WTC11 (cell line): Measurements from ENCODE around the gene TMEM30B. TPM values are rescaled to one million over a fixed set of nuclear protein-coding genes. Genes with fewer than 3 reads are reported as not detected.

ENCODE experiments used
- ATAC-seq: fragments of 200-7000 bp; cut with Tn5 transposase; 2 replicates; pipeline ENCODE4 v1.10.0; 2021; ENCODE audit warnings: mild to moderate bottlenecking, moderate library complexity
- CTCF ChIA-PET: fragments of 300-600 bp; sonication (Branson Sonifier 250); formaldehyde crosslinking; loops from one replicate; lab custom pipeline; 2021; ENCODE audit warnings: antibody characterized with exemption; lab: Charles Lee
- POLR2A ChIA-PET: fragments of 350-600 bp; sonication (Branson Sonifier 250); formaldehyde crosslinking; loops from one replicate; lab custom pipeline; 2021; ENCODE audit warnings: antibody characterized with exemption; lab: Charles Lee
- DNase-seq: peaks from one replicate; pipeline ENCODE4 v3.0.0; 2021; ENCODE audit warnings: low spot score
- H3K27ac Mint-ChIP-seq: 2 replicates; pipeline ENCODE4 v1.8.0; 2021; ENCODE audit warnings: mixed read lengths
- H3K27me3 Mint-ChIP-seq: 2 replicates; pipeline ENCODE4 v1.8.0; 2021; ENCODE audit warnings: low read depth, mild to moderate bottlenecking, moderate library complexity, mixed read lengths
- H3K36me3 Mint-ChIP-seq: 2 replicates; pipeline ENCODE4 v1.8.0; 2021; ENCODE audit warnings: mixed read lengths
- H3K4me1 Mint-ChIP-seq: 2 replicates; pipeline ENCODE4 v1.8.0; 2022; ENCODE audit warnings: mixed read lengths
- H3K4me3 Mint-ChIP-seq: 2 replicates; pipeline ENCODE4 v1.8.0; 2021; ENCODE audit warnings: mild to moderate bottlenecking, moderate library complexity, mixed read lengths
- H3K9me3 Mint-ChIP-seq: 2 replicates; pipeline ENCODE4 v1.8.0; 2021; ENCODE audit warnings: mixed read lengths
- CBFB ChIP-seq: sonication (generic); formaldehyde crosslinking; IDR thresholded peaks from 2 replicates; pipeline ENCODE4 v1.8.1; 2022; ENCODE audit warnings: mild to moderate bottlenecking, low read depth, missing genetic modification reagents
- CTCF ChIP-seq: fragments of 200-600 bp; IDR thresholded peaks from 2 replicates; pipeline ENCODE4 v1.8.0; 2022; ENCODE audit warnings: antibody characterized with exemption
- GABPB1 ChIP-seq: sonication (generic); formaldehyde crosslinking; IDR thresholded peaks from 2 replicates; pipeline ENCODE4 v1.8.1; 2023; ENCODE audit warnings: mild to moderate bottlenecking, missing genetic modification reagents
- MAX ChIP-seq: sonication (generic); formaldehyde crosslinking; IDR thresholded peaks from 2 replicates; pipeline ENCODE4 v1.8.0; 2022; ENCODE audit warnings: mild to moderate bottlenecking, missing genetic modification reagents
- NR1H2 ChIP-seq: sonication (generic); formaldehyde crosslinking; IDR thresholded peaks from 2 replicates; pipeline ENCODE4 v1.9.0; 2021; ENCODE audit warnings: mild to moderate bottlenecking, moderate library complexity, missing genetic modification reagents
- PREB ChIP-seq: sonication (generic); formaldehyde crosslinking; IDR thresholded peaks from 2 replicates; pipeline ENCODE4 v1.8.1; 2022; ENCODE audit warnings: mild to moderate bottlenecking, missing genetic modification reagents, moderate library complexity, borderline replicate concordance
- USF2 ChIP-seq: sonication (generic); formaldehyde crosslinking; IDR thresholded peaks from 2 replicates; pipeline ENCODE4 v1.8.1; 2023; ENCODE audit warnings: mild to moderate bottlenecking, missing genetic modification reagents, moderate library complexity
- ZNF232 ChIP-seq: sonication (generic); formaldehyde crosslinking; IDR thresholded peaks from 2 replicates; pipeline ENCODE4 v1.8.0; 2022; ENCODE audit warnings: mild to moderate bottlenecking, missing genetic modification reagents
- ZNF425 ChIP-seq: fragments of 250-450 bp; sonication (Bioruptor Pico); conservative IDR thresholded peaks from 2 replicates; pipeline ENCODE4 v1.9.0; 2021; ENCODE audit warnings: mild to moderate bottlenecking
- ZNF532 ChIP-seq: fragments of 250-450 bp; sonication (Bioruptor Pico); IDR thresholded peaks from 2 replicates; pipeline ENCODE4 v1.9.0; 2021; ENCODE audit warnings: mild to moderate bottlenecking, borderline replicate concordance
- total RNA-seq: library from RNA; stranded (reverse); gene quantifications from 3 replicates; pipeline ENCODE4 v1.2.3, GENCODE V29; 2021

TMEM30B gene
- total RNA-seq, 1 experiment from 2014 or later = 17.8 TPM

GRCh38 chr14:61270714-61271113 lies 10.4 kb downstream of the TMEM30B start:
- Mint-ChIP-seq H3K9me3 (no peaks in the 10 kb centered on the region), H3K27me3 (peaks cover 16% of the 10 kb centered on the region), H3K27ac (no peak overlapping the region), H3K4me1 (no peaks in the 10 kb centered on the region; the same call in 1 of the 2 replicates), H3K36me3 (no peaks in the 10 kb centered on the region), H3K4me3 (no peak overlapping the region)
- ChIA-PET CTCF (no interaction called here), POLR2A (no interaction called here)
- ATAC-seq (no peak), DNase-seq (no peak)
- TF ChIP-seq CBFB (CRISPR knock-in tag) (no peak), MAX (no peak), GABPB1 (CRISPR knock-in tag) (peak; percentile 38; the same call in 1 of the 2 replicates)

GRCh38 chr14:61269321-61270083 lies 11.6 kb downstream of the TMEM30B start:
- ChIA-PET POLR2A (no interaction called here), CTCF (interaction anchor here (1.2 kb wide), 2 partner anchors 10 to 23 kb away, joined by 4 to 9 read pairs; no protein-coding TSS in a partner anchor)
- Mint-ChIP-seq H3K4me1 (no peaks in the 10 kb centered on the region; the same call in 1 of the 2 replicates), H3K27ac (no peak overlapping the region), H3K9me3 (no peaks in the 10 kb centered on the region), H3K27me3 (peaks cover 16% of the 10 kb centered on the region), H3K4me3 (peak overlapping the region; percentile 50), H3K36me3 (no peaks in the 10 kb centered on the region)
- ATAC-seq (peak; percentile 89), DNase-seq (peak; percentile 74)
- TF ChIP-seq PREB (CRISPR knock-in tag) = no peak
- no peak for TF ChIP-seq ZNF232
- TF ChIP-seq ZNF425 (CRISPR knock-in tag) = no peak
- peak; percentile 42 for TF ChIP-seq CTCF
- TF ChIP-seq USF2 = no peak
- TF ChIP-seq ZNF532 (CRISPR knock-in tag) = no peak
- no peak for TF ChIP-seq CBFB (CRISPR knock-in tag)
- no peak for TF ChIP-seq NR1H2
